ENCODE measurements around the gene TMCC1. TPM values are rescaled to one million over a fixed set of nuclear protein-coding genes. Genes with fewer than 3 reads are reported as not detected.
A peak's percentile ranks its signal among the peaks of the same experiment; 100 is the strongest.

Gene TMCC1
- total RNA-seq, 1 donor from 2014 or later, result 11.5 TPM

DNA sequence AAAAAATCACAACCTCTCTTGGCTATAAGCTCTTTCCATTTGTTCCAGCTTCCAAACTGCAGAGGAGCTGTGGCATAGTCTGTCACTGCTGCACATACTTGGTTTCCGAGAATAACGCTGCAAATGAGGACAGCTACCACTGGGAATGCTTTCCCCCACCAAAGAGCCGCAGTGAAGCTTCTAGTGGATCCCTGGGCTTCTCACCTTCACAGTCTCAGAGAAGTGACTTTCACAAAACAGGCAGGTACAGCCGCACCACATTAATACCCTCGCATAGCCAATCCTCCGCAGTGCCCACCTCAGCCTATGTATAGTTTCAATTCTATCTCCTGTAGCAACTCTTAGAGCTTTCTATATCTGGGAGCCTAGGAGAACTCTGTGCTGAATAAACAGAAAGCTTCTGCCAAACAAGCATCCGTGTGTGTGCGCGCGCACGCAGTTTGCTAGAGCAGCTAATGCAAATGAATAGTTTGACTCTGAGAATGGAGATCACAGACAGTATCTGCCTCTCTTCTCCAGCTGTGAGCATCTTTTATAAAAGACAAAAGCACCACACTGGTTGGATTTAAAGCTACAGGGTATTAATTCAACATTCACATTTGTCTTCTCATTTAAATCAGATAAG lies 205.1 kb downstream of the TMCC1 start:
- DNase-seq (ENCODE audit: low spot score in 2 of 2), result peak in 1 of 2 donors; percentile 69
- intact Hi-C loops (cut with DNase I), result no loop called here
- Histone ChIP-seq H3K27me3 (no peaks in the 10 kb centered on the region), H3K4me1 (no peaks in the 10 kb centered on the region), H3K4me3 (peak overlapping the region; percentile 37 to 40), H3K27ac (no peak overlapping the region), H3K9me3 (no peaks in the 10 kb centered on the region), H3K36me3 (no peaks in the 10 kb centered on the region)
- TF ChIP-seq, protein P1, sequence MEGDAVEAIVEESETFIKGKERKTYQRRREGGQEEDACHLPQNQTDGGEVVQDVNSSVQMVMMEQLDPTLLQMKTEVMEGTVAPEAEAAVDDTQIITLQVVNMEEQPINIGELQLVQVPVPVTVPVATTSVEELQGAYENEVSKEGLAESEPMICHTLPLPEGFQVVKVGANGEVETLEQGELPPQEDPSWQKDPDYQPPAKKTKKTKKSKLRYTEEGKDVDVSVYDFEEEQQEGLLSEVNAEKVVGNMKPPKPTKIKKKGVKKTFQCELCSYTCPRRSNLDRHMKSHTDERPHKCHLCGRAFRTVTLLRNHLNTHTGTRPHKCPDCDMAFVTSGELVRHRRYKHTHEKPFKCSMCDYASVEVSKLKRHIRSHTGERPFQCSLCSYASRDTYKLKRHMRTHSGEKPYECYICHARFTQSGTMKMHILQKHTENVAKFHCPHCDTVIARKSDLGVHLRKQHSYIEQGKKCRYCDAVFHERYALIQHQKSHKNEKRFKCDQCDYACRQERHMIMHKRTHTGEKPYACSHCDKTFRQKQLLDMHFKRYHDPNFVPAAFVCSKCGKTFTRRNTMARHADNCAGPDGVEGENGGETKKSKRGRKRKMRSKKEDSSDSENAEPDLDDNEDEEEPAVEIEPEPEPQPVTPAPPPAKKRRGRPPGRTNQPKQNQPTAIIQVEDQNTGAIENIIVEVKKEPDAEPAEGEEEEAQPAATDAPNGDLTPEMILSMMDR (IDR thresholded peaks at IDR 0.05), result no peak

DNA sequence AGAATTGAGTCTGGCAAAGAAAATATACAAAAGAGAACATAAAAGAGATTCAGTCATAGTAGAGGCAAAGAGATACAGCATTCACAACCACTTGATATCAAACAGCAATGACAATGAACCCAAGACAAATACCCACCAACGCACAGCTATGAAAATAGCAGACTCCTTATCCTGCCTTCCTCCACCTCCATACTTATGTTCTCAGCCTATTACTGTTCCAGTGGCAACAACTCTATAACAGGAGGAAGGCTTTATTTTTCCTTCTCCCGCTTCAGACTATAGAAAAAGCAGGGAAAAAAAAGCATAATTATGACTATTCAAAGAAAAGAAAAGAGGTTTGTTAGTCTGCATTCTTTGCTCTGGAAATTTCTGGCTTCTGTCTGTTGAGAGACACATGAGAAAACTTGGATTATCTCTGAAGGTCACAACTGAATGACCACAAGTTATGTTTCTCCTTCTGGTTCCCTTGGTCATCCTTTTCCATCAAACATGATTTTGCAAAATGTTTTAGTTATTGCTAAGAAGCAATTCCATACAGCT lies 205.9 kb downstream of the TMCC1 start:
- TF ChIP-seq, protein P1 (IDR thresholded peaks at IDR 0.05), result no peak
- no peaks in the 10 kb centered on the region for H3K4me1 ChIP-seq

DNA sequence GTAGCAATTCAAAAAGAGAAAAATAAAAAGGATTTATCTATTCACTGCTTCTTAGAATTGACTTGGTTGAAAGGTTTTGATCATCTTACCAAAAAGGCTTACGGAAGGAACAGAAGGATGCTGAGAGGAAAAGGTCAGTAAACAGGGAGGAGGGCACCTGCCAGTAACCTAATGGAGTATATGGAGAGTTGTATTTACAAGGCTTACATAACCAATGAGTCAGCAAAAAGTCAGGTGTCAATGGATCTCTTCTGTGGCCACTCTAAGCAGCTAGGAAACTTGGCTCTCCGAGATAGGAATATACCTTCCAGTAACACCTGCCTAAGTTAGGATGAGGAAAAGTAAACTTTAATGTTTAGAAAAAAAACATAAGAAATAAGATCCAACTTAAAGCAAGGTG lies 206.6 kb downstream of the TMCC1 start:
- no peaks in the 10 kb centered on the region for H3K27me3 ChIP-seq
- no peaks in the 10 kb centered on the region for H3K36me3 ChIP-seq
- no peaks in the 10 kb centered on the region for H3K4me1 ChIP-seq
- H3K27ac ChIP-seq, result no peak overlapping the region
- TF ChIP-seq, protein P1 (IDR thresholded peaks at IDR 0.05), result no peak
- no peak for DNase-seq (ENCODE audit: low spot score in 2 of 2)
- no peak overlapping the region for H3K4me3 ChIP-seq
- H3K9me3 ChIP-seq, result no peaks in the 10 kb centered on the region
- intact Hi-C loops (cut with DNase I), result no loop called here

More for the DNA sequence above, 205.9 kb downstream of the TMCC1 start:
- Histone ChIP-seq H3K36me3 (no peaks in the 10 kb centered on the region), H3K27me3 (no peaks in the 10 kb centered on the region), H3K4me3 (no peak overlapping the region), H3K27ac (no peak overlapping the region), H3K9me3 (no peaks in the 10 kb centered on the region)
- intact Hi-C loops (cut with DNase I), result no loop called here
- DNase-seq (ENCODE audit: low spot score in 2 of 2), result no peak

DNA sequence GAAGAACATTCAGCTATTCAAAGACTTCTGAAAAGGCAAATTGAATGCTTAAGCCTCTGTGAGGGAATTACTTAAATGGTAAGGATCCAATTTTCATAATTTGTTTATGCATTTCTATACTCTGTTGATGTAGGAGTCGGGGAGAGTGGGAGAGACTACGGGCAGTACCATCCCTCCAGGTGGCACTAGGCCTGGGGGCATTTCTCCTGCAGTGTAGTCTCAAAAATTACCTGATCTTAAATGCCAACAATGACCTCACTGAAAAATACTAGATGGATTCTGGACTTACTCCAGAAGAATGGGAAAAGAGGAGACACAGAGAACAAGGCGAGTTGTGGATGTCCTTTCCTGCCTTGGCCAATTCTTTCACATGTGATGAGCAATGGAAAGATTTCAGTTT lies 209.2 kb downstream of the TMCC1 start:
- no peaks in the 10 kb centered on the region for H3K9me3 ChIP-seq
- TF ChIP-seq, protein P1 (IDR thresholded peaks at IDR 0.05), result no peak
- intact Hi-C loops (cut with DNase I), result no loop called here
- no peak overlapping the region for H3K27ac ChIP-seq
- H3K36me3 ChIP-seq, result no peaks in the 10 kb centered on the region
- H3K27me3 ChIP-seq, result no peaks in the 10 kb centered on the region
- H3K4me1 ChIP-seq, result no peaks in the 10 kb centered on the region
- H3K4me3 ChIP-seq, result no peak overlapping the region
- no peak for DNase-seq (ENCODE audit: low spot score in 2 of 2)

DNA sequence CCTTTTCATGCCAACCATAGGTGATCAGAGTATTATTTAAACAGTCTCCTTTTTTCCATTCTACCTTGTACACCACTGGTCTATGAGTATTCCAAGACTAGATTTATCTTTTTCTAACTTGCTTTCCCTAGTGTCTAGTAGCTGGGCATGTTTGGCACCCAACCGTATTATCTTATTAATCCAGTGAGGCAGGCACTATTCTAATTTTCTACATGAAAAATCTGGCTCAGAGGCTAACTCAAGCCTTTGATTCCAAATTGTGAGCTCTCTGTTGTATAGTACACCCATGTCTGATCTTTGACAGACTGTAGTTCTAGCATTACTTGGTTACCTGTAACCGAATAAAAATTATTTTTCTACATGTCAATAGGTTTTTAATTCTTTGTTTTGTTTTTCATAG lies 210.3 kb downstream of the TMCC1 start:
- TF ChIP-seq, protein P1 (IDR thresholded peaks at IDR 0.05), result no peak

More for the DNA sequence above, 210.3 kb downstream of the TMCC1 start:
- no peak overlapping the region for H3K4me3 ChIP-seq
- DNase-seq (ENCODE audit: low spot score in 2 of 2), result no peak
- H3K9me3 ChIP-seq, result no peaks in the 10 kb centered on the region
- no peaks in the 10 kb centered on the region for H3K27me3 ChIP-seq
- no peaks in the 10 kb centered on the region for H3K36me3 ChIP-seq
- intact Hi-C loops (cut with DNase I), result no loop called here
- H3K4me1 ChIP-seq, result no peaks in the 10 kb centered on the region
- H3K27ac ChIP-seq, result no peak overlapping the region
